Ascending aorta (tissue), 2 donors: ENCODE measurements around the gene PROM2. TPM values are rescaled to one million over a fixed set of nuclear protein-coding genes. Genes with fewer than 3 reads are reported as not detected.

ENCODE experiments used
- DNase-seq, 2 donors: peaks; one replicate each; pipeline ENCODE4 v3.0.0-alpha.2; 2019; ENCODE audit warnings: low spot score in 2 of 2
- H3K27ac ChIP-seq, 2 donors: fragments of 200-600 bp; sonication (generic); one replicate each; pipeline ENCODE4 v1.5.1; 2016 to 2017; ENCODE audit warnings: mild to moderate bottlenecking in 1 of 2
- H3K27me3 ChIP-seq: fragments of 200-600 bp; sonication (generic); one replicate; pipeline ENCODE4 v1.5.1; 2017
- H3K36me3 ChIP-seq, 2 donors: fragments of 200-600 bp; sonication (generic); one replicate each; pipeline ENCODE4 v1.5.1; 2016
- H3K4me1 ChIP-seq, 2 donors: fragments of 200-600 bp; sonication (generic); one replicate each; pipeline ENCODE4 v1.5.1; 2016 to 2017; ENCODE audit warnings: mild to moderate bottlenecking in 1 of 2
- H3K4me3 ChIP-seq, 2 donors: fragments of 200-600 bp; sonication (generic); one replicate each; pipeline ENCODE4 v1.5.1; 2016 to 2017; ENCODE audit warnings: mild to moderate bottlenecking in 1 of 2
- H3K9me3 ChIP-seq, 2 donors: fragments of 200-600 bp; sonication (generic); one replicate each; pipeline ENCODE4 v1.5.1; 2016
- intact Hi-C: fragments of 100-400 bp; cut with DNase I; formaldehyde crosslinking; loops from one replicate; pipeline ENCODE4 v1.15.1; 2023
- total RNA-seq: library from RNA; depleted of rRNA; stranded (reverse); fragments of >200 nt; gene quantifications from one replicate; pipeline ENCODE4 v1.1.0, GENCODE V29; 2016
- TF ChIP-seq, protein P1 (sequence below), 3 experiments: fragments of 200-600 bp in 2 of 3; fragments of 450-650 bp in 1 of 3; sonication (generic) in 2 of 3; IDR thresholded peaks; one replicate each; pipeline ENCODE4 v1.5.1; 2016 to 2019; ENCODE audit warnings: antibody characterized with exemption in 3 of 3, mild to moderate bottlenecking in 1 of 3, moderate library complexity in 1 of 3

PROM2 gene
- total RNA-seq, 1 donor from 2014 or later = not detected

GRCh38 chr2:95332036-95332435, 57.8 kb downstream of the PROM2 start:
- Histone ChIP-seq H3K9me3 (no peaks in the 10 kb centered on the region), H3K36me3 (no peaks in the 10 kb centered on the region), H3K4me1 (no peaks in the 10 kb centered on the region), H3K27me3 (no peaks in the 10 kb centered on the region), H3K4me3 (no peak overlapping the region), H3K27ac (no peak overlapping the region)
- intact Hi-C loops = no loop called here
- DNase-seq = no peak
- TF ChIP-seq, protein P1, sequence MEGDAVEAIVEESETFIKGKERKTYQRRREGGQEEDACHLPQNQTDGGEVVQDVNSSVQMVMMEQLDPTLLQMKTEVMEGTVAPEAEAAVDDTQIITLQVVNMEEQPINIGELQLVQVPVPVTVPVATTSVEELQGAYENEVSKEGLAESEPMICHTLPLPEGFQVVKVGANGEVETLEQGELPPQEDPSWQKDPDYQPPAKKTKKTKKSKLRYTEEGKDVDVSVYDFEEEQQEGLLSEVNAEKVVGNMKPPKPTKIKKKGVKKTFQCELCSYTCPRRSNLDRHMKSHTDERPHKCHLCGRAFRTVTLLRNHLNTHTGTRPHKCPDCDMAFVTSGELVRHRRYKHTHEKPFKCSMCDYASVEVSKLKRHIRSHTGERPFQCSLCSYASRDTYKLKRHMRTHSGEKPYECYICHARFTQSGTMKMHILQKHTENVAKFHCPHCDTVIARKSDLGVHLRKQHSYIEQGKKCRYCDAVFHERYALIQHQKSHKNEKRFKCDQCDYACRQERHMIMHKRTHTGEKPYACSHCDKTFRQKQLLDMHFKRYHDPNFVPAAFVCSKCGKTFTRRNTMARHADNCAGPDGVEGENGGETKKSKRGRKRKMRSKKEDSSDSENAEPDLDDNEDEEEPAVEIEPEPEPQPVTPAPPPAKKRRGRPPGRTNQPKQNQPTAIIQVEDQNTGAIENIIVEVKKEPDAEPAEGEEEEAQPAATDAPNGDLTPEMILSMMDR (IDR thresholded peaks at IDR 0.05) = no peak

DNA sequence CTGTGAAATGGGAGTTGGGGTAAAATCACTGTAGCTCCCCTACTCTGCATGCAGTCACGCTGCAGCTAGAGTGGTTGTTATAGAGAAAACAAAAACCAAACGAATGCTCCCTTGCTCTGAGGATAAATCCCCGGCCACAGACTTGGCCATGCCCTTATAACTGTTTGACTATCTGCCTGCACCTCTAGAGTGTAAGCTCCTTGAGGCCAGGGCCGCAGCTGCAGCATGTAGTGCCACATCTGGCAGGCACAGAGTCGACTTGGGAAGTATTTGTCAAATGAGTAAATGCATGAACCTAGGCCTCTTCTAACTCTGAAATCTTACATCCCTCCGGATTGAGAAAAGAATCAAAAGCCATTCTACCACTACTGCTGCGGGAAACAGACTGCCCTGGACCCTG, 58.8 kb downstream of the PROM2 start:
- no peaks in the 10 kb centered on the region for H3K4me1 ChIP-seq
- no peaks in the 10 kb centered on the region for H3K36me3 ChIP-seq
- H3K4me3 ChIP-seq = no peak overlapping the region
- no peaks in the 10 kb centered on the region for H3K9me3 ChIP-seq
- intact Hi-C loops = no loop called here
- TF ChIP-seq, protein P1 (IDR thresholded peaks at IDR 0.05) = no peak
- no peak for DNase-seq
- no peak overlapping the region for H3K27ac ChIP-seq
- H3K27me3 ChIP-seq = no peaks in the 10 kb centered on the region

DNA sequence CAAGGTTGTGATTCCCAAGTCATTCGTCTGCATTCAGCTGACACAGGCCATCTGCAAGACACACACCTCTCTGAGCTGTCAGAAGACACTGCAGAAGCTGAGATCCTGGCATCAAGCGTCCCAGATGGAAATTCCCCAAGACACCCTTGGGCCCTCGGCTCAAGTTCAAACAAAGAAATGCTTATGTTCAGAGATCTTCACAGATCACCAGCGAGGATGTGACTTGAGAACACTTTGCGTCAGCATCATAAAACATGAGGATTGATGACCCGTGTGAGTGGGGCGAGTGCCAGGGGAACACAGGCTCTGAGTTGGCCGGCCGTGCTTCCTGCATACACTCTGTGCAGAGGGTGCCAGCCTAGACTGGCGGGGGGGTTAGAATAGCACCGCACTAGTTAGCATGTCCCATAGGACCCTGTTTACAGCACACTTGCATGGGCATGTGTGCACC, 59.7 kb downstream of the PROM2 start:
- Histone ChIP-seq H3K4me1 (no peaks in the 10 kb centered on the region), H3K27me3 (no peaks in the 10 kb centered on the region), H3K27ac (no peak overlapping the region), H3K36me3 (no peaks in the 10 kb centered on the region), H3K4me3 (no peak overlapping the region), H3K9me3 (no peaks in the 10 kb centered on the region)
- intact Hi-C loops = no loop called here
- TF ChIP-seq, protein P1 (IDR thresholded peaks at IDR 0.05) = no peak
- DNase-seq = no peak

- no peak for DNase-seq
- no peaks in the 10 kb centered on the region for H3K27me3 ChIP-seq
- no peak overlapping the region for H3K4me3 ChIP-seq
- H3K4me1 ChIP-seq = no peaks in the 10 kb centered on the region
- no peak overlapping the region for H3K27ac ChIP-seq
- intact Hi-C loops = no loop called here
- TF ChIP-seq, protein P1 (IDR thresholded peaks at IDR 0.05) = no peak
- no peaks in the 10 kb centered on the region for H3K36me3 ChIP-seq
- no peaks in the 10 kb centered on the region for H3K9me3 ChIP-seq
These were observed 60.8 kb downstream of the PROM2 start for GRCh38 chr2:95334916-95335641.

DNA sequence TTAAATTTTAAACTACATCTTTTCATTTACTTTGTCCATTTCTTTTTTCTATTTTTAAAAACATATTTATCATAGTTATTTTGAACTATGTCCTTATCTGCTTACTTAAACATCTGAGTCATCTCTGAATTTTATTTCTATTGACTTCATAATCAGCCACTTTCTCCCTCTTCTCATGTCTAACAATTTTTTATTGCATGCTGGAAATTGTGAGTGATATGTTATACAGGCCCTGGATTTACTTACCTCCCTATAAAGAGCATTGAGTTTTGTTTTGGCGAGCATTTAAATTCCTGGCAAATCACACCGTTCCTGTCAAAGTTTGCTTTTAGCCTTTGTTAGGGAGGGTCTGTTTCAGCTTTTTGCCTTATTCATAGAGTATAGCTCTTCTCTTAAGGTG, 62.2 kb downstream of the PROM2 start:
- intact Hi-C loops = no loop called here

More for the DNA sequence above, 62.2 kb downstream of the PROM2 start:
- Histone ChIP-seq H3K4me1 (no peaks in the 10 kb centered on the region), H3K27ac (no peak overlapping the region), H3K9me3 (no peaks in the 10 kb centered on the region), H3K4me3 (no peak overlapping the region), H3K27me3 (no peaks in the 10 kb centered on the region), H3K36me3 (no peaks in the 10 kb centered on the region)
- DNase-seq = no peak
- TF ChIP-seq, protein P1 (IDR thresholded peaks at IDR 0.05) = no peak
